Diencephalon (tissue), 1 donor: ENCODE measurements around the gene PELI2. TPM values are rescaled to one million over a fixed set of nuclear protein-coding genes. Genes with fewer than 3 reads are reported as not detected.

Experiments
- total RNA-seq: library from RNA; depleted of rRNA; stranded (reverse); fragments of >200 nt; gene quantifications from one replicate; pipeline ENCODE4 v1.2.3, GENCODE V29; 2014

Gene PELI2
- total RNA-seq, result 16.4 TPM

GRCh38 chr14:56117765-56118610 lies at the start of gene PELI2:
Gene PELI2, plus strand, starts transcription at chr14:56118411. Its CDS starts 250 bp downstream, at chr14:56118661.

